ENCODE results near the gene RRP36.
"Not testable (repeated sequence)": the region's sequence is repeated elsewhere in the genome, so short reads cannot be mapped to it uniquely, and the experiment has no call there.

RRP36 gene

DNA sequence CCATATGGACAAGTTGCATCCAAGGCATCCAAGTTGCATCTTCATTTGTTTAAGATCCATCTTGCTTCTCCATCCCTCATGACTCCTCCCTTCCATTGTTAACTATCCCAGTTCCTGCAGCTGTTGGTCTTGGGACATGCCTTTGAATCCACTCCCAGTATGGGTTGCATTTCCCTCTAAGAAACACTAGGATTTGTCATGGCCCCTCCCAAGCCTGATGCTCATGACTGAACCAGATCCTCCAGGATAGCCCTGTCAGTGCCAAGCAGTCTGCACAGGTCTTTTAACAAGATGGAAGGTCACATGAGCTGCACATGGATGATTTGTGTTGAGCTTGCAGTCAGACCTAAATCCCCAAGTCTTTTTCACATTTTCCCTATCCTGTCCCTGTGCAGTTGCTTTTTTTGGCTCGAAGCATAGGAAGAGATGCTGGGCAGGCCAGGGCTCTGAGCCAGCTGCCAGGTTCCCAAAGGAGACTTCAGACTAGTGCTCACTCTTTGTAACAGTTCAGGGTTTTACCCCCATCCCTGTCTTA is 32.9 kb upstream of the RRP36 start:
- no peak overlapping the region for H3K4me3 ChIP-seq (ENCODE audit: low read depth, low read length)
- in situ Hi-C loops (cut with HindIII; ENCODE audit: low sequenced_read_pairs), result no loop called here
- no peak for DNase-seq (ENCODE audit: low read depth)
- TF ChIP-seq, protein P1, sequence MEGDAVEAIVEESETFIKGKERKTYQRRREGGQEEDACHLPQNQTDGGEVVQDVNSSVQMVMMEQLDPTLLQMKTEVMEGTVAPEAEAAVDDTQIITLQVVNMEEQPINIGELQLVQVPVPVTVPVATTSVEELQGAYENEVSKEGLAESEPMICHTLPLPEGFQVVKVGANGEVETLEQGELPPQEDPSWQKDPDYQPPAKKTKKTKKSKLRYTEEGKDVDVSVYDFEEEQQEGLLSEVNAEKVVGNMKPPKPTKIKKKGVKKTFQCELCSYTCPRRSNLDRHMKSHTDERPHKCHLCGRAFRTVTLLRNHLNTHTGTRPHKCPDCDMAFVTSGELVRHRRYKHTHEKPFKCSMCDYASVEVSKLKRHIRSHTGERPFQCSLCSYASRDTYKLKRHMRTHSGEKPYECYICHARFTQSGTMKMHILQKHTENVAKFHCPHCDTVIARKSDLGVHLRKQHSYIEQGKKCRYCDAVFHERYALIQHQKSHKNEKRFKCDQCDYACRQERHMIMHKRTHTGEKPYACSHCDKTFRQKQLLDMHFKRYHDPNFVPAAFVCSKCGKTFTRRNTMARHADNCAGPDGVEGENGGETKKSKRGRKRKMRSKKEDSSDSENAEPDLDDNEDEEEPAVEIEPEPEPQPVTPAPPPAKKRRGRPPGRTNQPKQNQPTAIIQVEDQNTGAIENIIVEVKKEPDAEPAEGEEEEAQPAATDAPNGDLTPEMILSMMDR (IDR thresholded peaks at IDR 0.05; ENCODE audit: low read depth, low read length, missing control alignments), result no peak

DNA sequence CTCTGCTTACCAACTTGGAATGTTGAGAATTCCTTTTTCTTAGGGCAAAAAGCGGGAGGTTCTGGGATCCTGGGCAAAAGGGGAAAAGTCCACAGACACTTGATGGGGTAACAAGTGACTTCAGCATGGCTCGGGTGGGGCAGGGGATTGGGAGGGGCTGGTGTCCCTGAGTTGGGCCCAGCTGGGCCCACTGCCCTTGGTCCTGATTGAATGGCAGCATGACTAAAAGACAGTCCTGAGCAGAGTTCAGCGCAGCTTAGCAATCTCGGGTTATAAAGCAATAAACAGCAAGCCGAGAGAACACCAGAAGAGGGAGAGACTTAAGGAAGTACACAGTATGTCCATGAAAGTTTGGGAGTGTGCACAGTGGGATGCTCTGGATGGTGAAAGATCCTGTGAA is 31.5 kb upstream of the RRP36 start:
- in situ Hi-C loops (cut with HindIII; ENCODE audit: low sequenced_read_pairs), result no loop called here

DNA sequence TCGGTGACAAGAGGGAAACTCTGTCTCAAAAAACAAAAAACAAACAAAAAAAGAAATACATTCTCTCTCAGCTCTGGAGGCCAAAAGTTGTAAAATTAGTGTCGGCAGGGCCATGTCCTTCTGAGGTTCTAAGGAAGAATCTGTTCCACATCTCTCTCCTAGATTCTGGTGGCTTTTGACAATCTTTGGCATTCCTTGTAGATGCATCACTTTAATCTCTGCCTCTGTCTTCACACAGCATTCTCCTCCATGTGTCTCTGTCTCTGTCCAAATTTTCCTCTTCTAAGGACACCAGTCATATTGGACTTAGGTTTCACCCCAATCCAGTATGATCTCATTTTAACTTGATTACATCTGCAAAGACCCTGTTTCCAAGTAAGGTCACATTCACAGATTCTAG is 28.0 kb upstream of the RRP36 start:
- no peak overlapping the region for H3K4me3 ChIP-seq (ENCODE audit: low read depth, low read length)
- no peak for DNase-seq (ENCODE audit: low read depth)
- TF ChIP-seq, protein P1 (IDR thresholded peaks at IDR 0.05; ENCODE audit: low read depth, low read length, missing control alignments), result no peak
- in situ Hi-C loops (cut with HindIII; ENCODE audit: low sequenced_read_pairs), result no loop called here

More for the DNA sequence above, 31.5 kb upstream of the RRP36 start:
- DNase-seq (ENCODE audit: low read depth), result no peak
- TF ChIP-seq, protein P1 (IDR thresholded peaks at IDR 0.05; ENCODE audit: low read depth, low read length, missing control alignments), result no peak
- no peak overlapping the region for H3K4me3 ChIP-seq (ENCODE audit: low read depth, low read length)

DNA sequence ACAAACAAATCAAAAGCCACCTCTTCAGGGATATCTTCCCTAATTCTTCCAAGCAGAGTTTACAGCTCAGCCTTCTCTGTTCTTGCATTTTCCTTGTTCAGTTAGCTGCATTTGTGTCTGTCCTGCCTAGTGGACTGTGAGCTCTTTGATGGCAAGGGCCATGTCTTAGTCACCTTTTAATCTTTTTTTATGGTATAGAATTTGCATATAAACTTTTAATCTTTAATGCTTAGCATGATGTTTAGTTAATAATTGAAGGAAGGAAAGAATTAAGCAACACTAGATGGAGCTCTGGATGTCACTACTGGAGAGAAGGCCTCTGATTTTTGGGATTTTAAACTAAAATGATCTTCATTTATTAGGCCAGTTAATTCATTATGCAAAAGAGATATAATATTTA is 24.9 kb upstream of the RRP36 start:
- in situ Hi-C loops (cut with HindIII; ENCODE audit: low sequenced_read_pairs), result no loop called here
- H3K4me3 ChIP-seq (ENCODE audit: low read depth, low read length), result no peak overlapping the region
- TF ChIP-seq, protein P1 (IDR thresholded peaks at IDR 0.05; ENCODE audit: low read depth, low read length, missing control alignments), result no peak
- no peak for DNase-seq (ENCODE audit: low read depth)

DNA sequence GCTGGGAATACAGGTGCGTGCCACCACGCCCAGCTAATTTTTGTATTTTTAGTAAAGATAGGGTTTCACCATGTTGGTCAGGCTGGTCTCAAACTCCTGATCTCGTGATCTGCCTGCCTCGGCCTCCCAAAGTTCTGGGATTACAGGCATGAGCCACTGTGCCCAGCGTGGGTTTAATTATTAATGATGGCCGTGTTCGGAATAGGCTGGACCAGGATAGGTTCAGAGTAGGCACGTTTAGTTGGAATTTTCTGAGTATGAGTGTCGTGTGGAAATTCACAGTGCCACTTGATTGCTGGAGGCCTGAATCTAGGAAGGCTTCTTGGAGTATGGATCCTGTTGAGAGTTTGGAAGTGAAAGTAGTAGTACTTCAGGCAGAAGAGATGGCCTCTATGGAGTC is 23.2 kb upstream of the RRP36 start:
- in situ Hi-C loops (cut with HindIII; ENCODE audit: low sequenced_read_pairs); DNase-seq (ENCODE audit: low read depth); H3K4me3 ChIP-seq (ENCODE audit: low read depth, low read length): not testable (repeated sequence)

DNA sequence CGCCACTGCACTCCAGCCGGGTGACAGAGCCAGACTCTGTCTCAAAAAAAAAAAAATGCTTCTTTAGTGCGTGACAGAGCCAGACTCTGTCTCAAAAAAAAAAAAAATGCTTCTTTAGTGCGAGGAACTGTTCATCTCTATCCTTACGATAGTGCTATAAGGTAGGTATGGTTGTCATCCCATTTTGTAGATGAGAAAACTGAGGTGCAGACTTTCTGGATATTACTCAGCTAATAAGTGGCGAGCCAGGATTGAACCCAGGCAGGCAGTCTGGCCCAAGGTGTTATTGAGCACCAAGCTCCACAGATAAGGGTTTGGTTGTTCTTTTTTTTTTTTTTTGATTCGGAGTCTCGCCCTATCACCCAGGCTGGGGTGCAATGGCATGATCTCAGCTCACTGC is 19.6 kb upstream of the RRP36 start:
- H3K4me3 ChIP-seq (ENCODE audit: low read depth, low read length), result no peak overlapping the region
- no peak for DNase-seq (ENCODE audit: low read depth)
- TF ChIP-seq, protein P1 (IDR thresholded peaks at IDR 0.05; ENCODE audit: low read depth, low read length, missing control alignments), result no peak
- in situ Hi-C loops (cut with HindIII; ENCODE audit: low sequenced_read_pairs), result no loop called here

DNA sequence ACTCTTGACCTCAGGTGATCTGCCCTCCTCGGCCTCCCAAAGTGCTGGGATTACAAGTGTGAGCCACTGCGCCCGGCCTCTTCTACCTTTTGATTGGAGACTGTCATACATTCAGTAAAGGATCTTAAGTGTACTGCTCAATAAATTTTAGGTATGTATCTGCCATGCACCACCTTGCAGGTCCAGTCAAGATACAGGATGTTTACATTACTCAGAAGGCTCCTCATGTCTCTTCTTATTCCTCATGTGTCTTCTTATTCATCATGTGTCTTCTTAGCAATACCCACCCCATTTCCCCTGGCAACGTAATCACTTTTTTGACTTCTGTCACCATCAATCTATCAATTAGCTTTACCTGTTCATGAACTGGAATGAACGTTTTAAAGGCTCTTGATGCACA is 15.6 kb upstream of the RRP36 start:
- DNase-seq (ENCODE audit: low read depth), result no peak
- H3K4me3 ChIP-seq (ENCODE audit: low read depth, low read length), result no peak overlapping the region
- TF ChIP-seq, protein P1 (IDR thresholded peaks at IDR 0.05; ENCODE audit: low read depth, low read length, missing control alignments), result no peak
- in situ Hi-C loops (cut with HindIII; ENCODE audit: low sequenced_read_pairs), result no loop called here
